ENCODE results near the gene STK40. TPM values are rescaled to one million over a fixed set of nuclear protein-coding genes. Genes with fewer than 3 reads are reported as not detected.

Gene STK40
- total RNA-seq, 1 experiment from 2014 or later: 14.4 TPM

- H3K36me3 ChIP-seq (ENCODE audit: low read depth, low read length): no peaks in the 10 kb centered on the region
- intact Hi-C loops (cut with micrococcal nuclease): no loop called here
- ChIA-PET CTCF (no interaction called here), POLR2A (ENCODE audit: unreplicated experiment) (no interaction called here)
- no peak overlapping the region for H3K4me2 ChIP-seq (ENCODE audit: low read length)
- no peak overlapping the region for H3K9ac ChIP-seq (ENCODE audit: low read length)
- no peak for TF ChIP-seq EZH2phosphoT487 (IDR thresholded peaks at IDR 0.05; ENCODE audit: borderline replicate concordance, low read length)
- no peak for TF ChIP-seq EZH2 (IDR thresholded peaks at IDR 0.05; ENCODE audit: low read length, unreplicated experiment)
- TF ChIP-seq CTCF (conservative IDR thresholded peaks at IDR 0.05; ENCODE audit: low read depth, low read length): no peak
- peaks cover 7% of the 10 kb centered on the region; the same call in 1 of the 2 replicates for H3K4me1 ChIP-seq (ENCODE audit: insufficient read depth, low read length)
- ATAC-seq (no peak), DNase-seq (no peak)
- H3K79me2 ChIP-seq (ENCODE audit: low read length): peaks cover 8% of the 10 kb centered on the region
- no peak overlapping the region for H3K4me3 ChIP-seq (ENCODE audit: low read length)
- no peaks in the 10 kb centered on the region for H3F3A ChIP-seq (ENCODE audit: low read length, unreplicated experiment)
- H3K9me2 ChIP-seq (replicated peaks; ENCODE audit: low read length): no peaks in the 10 kb centered on the region
- H3K27ac ChIP-seq (ENCODE audit: low read length): no peak overlapping the region
- no peaks in the 10 kb centered on the region for H4K20me1 ChIP-seq (ENCODE audit: low read length)
- no peak overlapping the region for H2AFZ ChIP-seq (ENCODE audit: low read length)
- BruUV-seq (replicated peaks): no TSS peak
- H3K9me3 ChIP-seq (ENCODE audit: low read length): no peaks in the 10 kb centered on the region
- no peaks in the 10 kb centered on the region for H3K27me3 ChIP-seq (ENCODE audit: low read length)
Observed at GRCh38 chr1:36401602-36402503, 16.1 kb upstream of the STK40 start.

GRCh38 chr1:36400825-36401601, 15.3 kb upstream of the STK40 start:
- Histone ChIP-seq H3K9ac (ENCODE audit: low read length) (no peak overlapping the region), H3K9me3 (ENCODE audit: low read length) (no peaks in the 10 kb centered on the region), H2AFZ (ENCODE audit: low read length) (no peak overlapping the region), H4K20me1 (ENCODE audit: low read length) (no peaks in the 10 kb centered on the region), H3K27me3 (ENCODE audit: low read length) (no peaks in the 10 kb centered on the region), H3K4me2 (ENCODE audit: low read length) (no peak overlapping the region), H3K4me3 (ENCODE audit: low read length) (no peak overlapping the region), H3K79me2 (ENCODE audit: low read length) (peaks cover 16% of the 10 kb centered on the region), H3K27ac (ENCODE audit: low read length) (no peak overlapping the region), H3K4me1 (ENCODE audit: insufficient read depth, low read length) (peaks cover 14% of the 10 kb centered on the region; the same call in 1 of the 2 replicates), H3K36me3 (ENCODE audit: low read depth, low read length) (no peaks in the 10 kb centered on the region), H3F3A (ENCODE audit: low read length, unreplicated experiment) (no peaks in the 10 kb centered on the region), H3K9me2 (replicated peaks; ENCODE audit: low read length) (no peaks in the 10 kb centered on the region)
- intact Hi-C loops (cut with micrococcal nuclease): no loop called here
- ATAC-seq (no peak), DNase-seq (no peak)
- TF ChIP-seq EZH2phosphoT487 (IDR thresholded peaks at IDR 0.05; ENCODE audit: borderline replicate concordance, low read length): no peak
- BruUV-seq (replicated peaks): no TSS peak
- POLR2A ChIA-PET (ENCODE audit: unreplicated experiment): no interaction called here
- CTCF ChIA-PET: interaction anchor here (0.5 to 0.6 kb wide), 2 partner anchors 71 to 86 kb away, joined by 3 to 6 read pairs; no protein-coding TSS in a partner anchor

GRCh38 chr1:36400514-36400824, 14.7 kb upstream of the STK40 start:
- Histone ChIP-seq H3K9me2 (replicated peaks; ENCODE audit: low read length) (no peaks in the 10 kb centered on the region), H3K27ac (ENCODE audit: low read length) (no peak overlapping the region), H4K20me1 (ENCODE audit: low read length) (no peaks in the 10 kb centered on the region), H2AFZ (ENCODE audit: low read length) (no peak overlapping the region), H3F3A (ENCODE audit: low read length, unreplicated experiment) (no peaks in the 10 kb centered on the region), H3K9me3 (ENCODE audit: low read length) (no peaks in the 10 kb centered on the region), H3K27me3 (ENCODE audit: low read length) (no peaks in the 10 kb centered on the region), H3K36me3 (ENCODE audit: low read depth, low read length) (no peaks in the 10 kb centered on the region), H3K9ac (ENCODE audit: low read length) (no peak overlapping the region), H3K4me2 (ENCODE audit: low read length) (no peak overlapping the region), H3K4me3 (ENCODE audit: low read length) (no peak overlapping the region), H3K4me1 (ENCODE audit: insufficient read depth, low read length) (peaks cover 14% of the 10 kb centered on the region; the same call in 1 of the 2 replicates), H3K79me2 (ENCODE audit: low read length) (peaks cover 17% of the 10 kb centered on the region)
- CTCF ChIA-PET: interaction anchor here (0.5 to 0.6 kb wide), 2 partner anchors 71 to 86 kb away, joined by 3 to 6 read pairs; no protein-coding TSS in a partner anchor
- no peak for DNase-seq
- no TSS peak for BruUV-seq (replicated peaks)
- intact Hi-C loops (cut with micrococcal nuclease): no loop called here
- no peak for ATAC-seq
- TF ChIP-seq CTCF (conservative IDR thresholded peaks at IDR 0.05; ENCODE audit: low read depth, low read length) (no peak), EZH2 (IDR thresholded peaks at IDR 0.05; ENCODE audit: low read length, unreplicated experiment) (no peak), EZH2phosphoT487 (IDR thresholded peaks at IDR 0.05; ENCODE audit: borderline replicate concordance, low read length) (no peak)
- POLR2A ChIA-PET (ENCODE audit: unreplicated experiment): interaction anchor here (0.6 kb wide), 1 partner anchor 1078 kb away, joined by 3 read pairs; no protein-coding TSS in a partner anchor

All from PC-3 (cell line).